HG03175 (cell line): Measurements from ENCODE around the gene FAM9B.
"Not testable (repeated sequence)": the region's sequence is repeated elsewhere in the genome, so short reads cannot be mapped to it uniquely, and the experiment has no call there.

ENCODE experiments used
- ATAC-seq: cut with Tn5 transposase; IDR thresholded peaks from one replicate; pipeline ENCODE4 v1.9.1; 2021; ENCODE audit warnings: mild to moderate bottlenecking, moderate library complexity; ENCODE audit not compliant: unreplicated experiment

Gene FAM9B

GRCh38 chrX:9033989-9034388 is at the start of gene FAM9B:
Gene FAM9B (minus strand): TSS chrX:9034127. CDS start chrX:9032986, 1,141 bp downstream.
- no peak for ATAC-seq

- no peak for ATAC-seq
Observed at GRCh38 chrX:9081271-9081670, 47.3 kb upstream of the FAM9B start.

- no peak for ATAC-seq
Observed at GRCh38 chrX:9074326-9074725, 40.4 kb upstream of the FAM9B start.

- no peak for ATAC-seq
Observed at GRCh38 chrX:9072281-9072680, 38.4 kb upstream of the FAM9B start.

- ATAC-seq = no peak
Observed at GRCh38 chrX:9071031-9071650, 37.2 kb upstream of the FAM9B start.

- no peak for ATAC-seq
Observed at GRCh38 chrX:9069573-9069972, 35.6 kb upstream of the FAM9B start.

GRCh38 chrX:9064694-9065093 is 30.8 kb upstream of the FAM9B start:
- ATAC-seq = no peak

- no peak for ATAC-seq
Observed at GRCh38 chrX:9062641-9063040, 28.7 kb upstream of the FAM9B start.

GRCh38 chrX:9055354-9055753 is 21.4 kb upstream of the FAM9B start:
- ATAC-seq = no peak

- no peak for ATAC-seq
Observed at GRCh38 chrX:9052081-9052480, 18.2 kb upstream of the FAM9B start.

GRCh38 chrX:9050331-9050730 is 16.4 kb upstream of the FAM9B start:
- ATAC-seq = no peak

- ATAC-seq = no peak
Observed at GRCh38 chrX:9048801-9049200, 14.9 kb upstream of the FAM9B start.

GRCh38 chrX:9038244-9038643 is 4.3 kb upstream of the FAM9B start:
- no peak for ATAC-seq

GRCh38 chrX:9037296-9037695 is 3.4 kb upstream of the FAM9B start:
- no peak for ATAC-seq

GRCh38 chrX:9033586-9033985 is 341 bp downstream of the FAM9B start:
- no peak for ATAC-seq

- ATAC-seq = no peak
Observed at GRCh38 chrX:9033179-9033578, 748 bp downstream of the FAM9B start.

GRCh38 chrX:9023293-9023692 is 10.6 kb downstream of the FAM9B start:
- ATAC-seq = no peak

- no peak for ATAC-seq
Observed at GRCh38 chrX:9019151-9019550, 14.8 kb downstream of the FAM9B start.

- not testable (repeated sequence) for ATAC-seq
Observed at GRCh38 chrX:9018332-9018731, 15.6 kb downstream of the FAM9B start.

GRCh38 chrX:9003041-9003440 is 30.9 kb downstream of the FAM9B start:
- ATAC-seq = no peak

- no peak for ATAC-seq
Observed at GRCh38 chrX:8988446-8988845, 45.5 kb downstream of the FAM9B start.

- ATAC-seq = no peak
Observed at GRCh38 chrX:8987672-8988250, 46.2 kb downstream of the FAM9B start.

- ATAC-seq = no peak
Observed at GRCh38 chrX:8984231-8984630, 49.7 kb downstream of the FAM9B start.
